Stimulated activated CD8-positive, alpha-beta memory T cell treated with anti-CD3 and anti-CD28 coated beads, Interleukin-12 subunit alpha, Interleukin-12 subunit beta, amount 100 ng/mL, for 1 hour (primary cell): ENCODE data around the gene WWOX.

Experiments used
- DNase-seq: peaks from one replicate; pipeline ENCODE4 v3.0.0-alpha.2; 2020; ENCODE audit warnings: low read depth

WWOX gene

GRCh38 chr16:79154086-79154485 is 1054.6 kb downstream of the WWOX start:
- DNase-seq: no peak

- DNase-seq: no peak
These were observed 1056.0 kb downstream of the WWOX start for GRCh38 chr16:79155471-79155870.

GRCh38 chr16:79155904-79156303 is 1056.5 kb downstream of the WWOX start:
- no peak for DNase-seq

- DNase-seq: no peak
These were observed 1057.3 kb downstream of the WWOX start for GRCh38 chr16:79156761-79157160.

- DNase-seq: no peak
These were observed 1058.9 kb downstream of the WWOX start for GRCh38 chr16:79158337-79158736.

GRCh38 chr16:79159261-79160049 is 1060.0 kb downstream of the WWOX start:
- DNase-seq: no peak

GRCh38 chr16:79162977-79163376 is 1063.5 kb downstream of the WWOX start:
- no peak for DNase-seq

GRCh38 chr16:79163691-79164387 is 1064.4 kb downstream of the WWOX start:
- DNase-seq: no peak

- DNase-seq: no peak
These were observed 1065.0 kb downstream of the WWOX start for GRCh38 chr16:79164388-79164995.

- no peak for DNase-seq
These were observed 1065.6 kb downstream of the WWOX start for GRCh38 chr16:79165079-79165478.

- DNase-seq: no peak
These were observed 1066.1 kb downstream of the WWOX start for GRCh38 chr16:79165506-79165905.

GRCh38 chr16:79167893-79168292 is 1068.4 kb downstream of the WWOX start:
- DNase-seq: no peak

GRCh38 chr16:79168321-79168720 is 1068.9 kb downstream of the WWOX start:
- DNase-seq: no peak

GRCh38 chr16:79169239-79169638 is 1069.8 kb downstream of the WWOX start:
- no peak for DNase-seq

GRCh38 chr16:79170555-79171246 is 1071.2 kb downstream of the WWOX start:
- no peak for DNase-seq

GRCh38 chr16:79171504-79171903 is 1072.0 kb downstream of the WWOX start:
- no peak for DNase-seq

GRCh38 chr16:79171931-79172705 is 1072.7 kb downstream of the WWOX start:
- DNase-seq: no peak

GRCh38 chr16:79172976-79173500 is 1073.6 kb downstream of the WWOX start:
- DNase-seq: no peak

- DNase-seq: no peak
These were observed 1074.5 kb downstream of the WWOX start for GRCh38 chr16:79173919-79174318.

- no peak for DNase-seq
These were observed 1076.0 kb downstream of the WWOX start for GRCh38 chr16:79175286-79176057.

GRCh38 chr16:79177018-79177417 is 1077.6 kb downstream of the WWOX start:
- no peak for DNase-seq
